Muscle layer of duodenum (tissue), 2 donors: ENCODE data around the gene LRP1-AS.

Experiments used
- H3K27ac ChIP-seq: one replicate; pipeline ENCODE4 v1.7.0; 2013; ENCODE audit warnings: mild to moderate bottlenecking, low read length
- H3K27me3 ChIP-seq: one replicate; pipeline ENCODE4 v1.7.0; 2013; ENCODE audit warnings: low read depth, mild to moderate bottlenecking, control low read depth, low read length
- H3K36me3 ChIP-seq, 2 donors: one replicate each; pipeline ENCODE4 v1.7.0; 2013; ENCODE audit warnings: low read length in 2 of 2, control low read depth in 1 of 2, mild to moderate bottlenecking in 1 of 2; ENCODE audit not compliant: insufficient read depth in 2 of 2, control insufficient read depth in 1 of 2
- H3K4me1 ChIP-seq, 2 donors: one replicate each; pipeline ENCODE4 v1.7.0; 2013; ENCODE audit warnings: low read length in 2 of 2, mild to moderate bottlenecking in 2 of 2, control low read depth in 1 of 2, moderate library complexity in 1 of 2; ENCODE audit not compliant: insufficient read depth in 2 of 2, control insufficient read depth in 1 of 2
- H3K4me3 ChIP-seq, 2 donors: one replicate each; pipeline ENCODE4 v1.7.0; 2013; ENCODE audit warnings: low read length in 2 of 2, low read depth in 1 of 2, mild to moderate bottlenecking in 1 of 2
- H3K9me3 ChIP-seq, 2 donors: one replicate each; pipeline ENCODE4 v1.7.0; 2013; ENCODE audit warnings: low read length in 2 of 2, control low read depth in 1 of 2, mild to moderate bottlenecking in 1 of 2; ENCODE audit not compliant: control insufficient read depth in 1 of 2
- donor health status: healthy.

LRP1-AS gene

GRCh38 chr12:57135527-57136326, 11.7 kb downstream of the LRP1-AS start:
- Histone ChIP-seq H3K9me3 (no peaks in the 10 kb centered on the region), H3K27ac (peak overlapping the region; percentile 67), H3K36me3 (peaks cover 9 to 26% of the 10 kb centered on the region in 2 donors), H3K4me1 (peaks cover 33 to 58% of the 10 kb centered on the region in 2 donors), H3K4me3 (peak overlapping the region; percentile 21 to 36), H3K27me3 (no peaks in the 10 kb centered on the region)

DNA sequence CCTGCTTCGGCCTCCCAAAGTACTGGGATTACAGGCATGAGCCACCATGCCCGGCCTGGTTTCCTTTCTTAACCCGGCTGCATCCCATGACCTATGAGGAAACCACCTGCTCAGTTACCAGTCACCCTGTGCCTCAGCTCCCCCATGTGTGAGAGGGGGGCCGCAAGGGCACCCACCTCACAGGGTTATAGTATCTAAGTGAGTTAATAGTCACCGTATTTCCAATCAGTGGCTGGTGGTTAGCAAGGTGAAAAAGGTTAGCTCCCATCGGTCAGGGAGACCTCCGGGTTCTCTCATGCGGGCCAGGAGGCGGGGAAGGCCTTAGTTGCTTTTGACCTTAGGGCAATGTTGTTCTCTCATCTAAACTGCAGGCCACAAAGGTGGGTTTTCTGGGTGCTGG, 12.5 kb downstream of the LRP1-AS start:
- peak overlapping the region; percentile 67 for H3K27ac ChIP-seq
- no peaks in the 10 kb centered on the region for H3K27me3 ChIP-seq
- H3K4me1 ChIP-seq: peaks cover 38 to 66% of the 10 kb centered on the region in 2 donors
- peak overlapping the region in 1 of 2 donors; percentile 21 for H3K4me3 ChIP-seq
- H3K9me3 ChIP-seq: no peaks in the 10 kb centered on the region
- H3K36me3 ChIP-seq: peaks cover 9 to 20% of the 10 kb centered on the region in 2 donors

DNA sequence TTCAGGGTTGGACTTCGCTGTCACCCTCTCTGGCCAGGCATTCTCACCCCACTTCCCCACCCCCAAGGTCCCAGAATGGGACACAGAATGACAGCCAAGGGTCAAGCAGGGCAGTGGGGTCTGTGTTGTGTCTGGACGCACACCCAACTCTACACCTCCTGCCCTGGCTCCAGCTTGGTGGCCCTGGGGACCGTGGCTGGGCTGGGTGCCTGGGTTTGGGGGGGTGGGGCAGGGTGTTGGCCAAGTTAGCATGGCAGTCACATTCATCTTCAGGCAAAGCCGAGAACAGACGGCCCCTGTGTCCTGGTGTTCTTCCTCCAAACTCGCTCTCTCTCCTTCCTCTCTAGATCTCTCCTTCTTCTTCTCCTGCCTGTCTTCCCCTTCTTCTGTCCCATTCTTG, 13.5 kb downstream of the LRP1-AS start:
- H3K27ac ChIP-seq: peak overlapping the region; percentile 69
- peaks cover 38 to 74% of the 10 kb centered on the region in 2 donors for H3K4me1 ChIP-seq
- peaks cover 0 to 10% of the 10 kb centered on the region in 2 donors for H3K36me3 ChIP-seq
- H3K9me3 ChIP-seq: no peaks in the 10 kb centered on the region
- no peaks in the 10 kb centered on the region for H3K27me3 ChIP-seq
- H3K4me3 ChIP-seq: no peak overlapping the region

- Histone ChIP-seq H3K27me3 (no peaks in the 10 kb centered on the region), H3K4me3 (peak overlapping the region; percentile 12 to 87), H3K9me3 (no peaks in the 10 kb centered on the region), H3K36me3 (peaks cover 0 to 6% of the 10 kb centered on the region in 2 donors), H3K4me1 (peaks cover 31 to 72% of the 10 kb centered on the region in 2 donors), H3K27ac (peak overlapping the region; percentile 71)
Measured at GRCh38 chr12:57133013-57133569, 14.3 kb downstream of the LRP1-AS start.

GRCh38 chr12:57131896-57132744, 15.3 kb downstream of the LRP1-AS start:
- Histone ChIP-seq H3K4me1 (peaks cover 31 to 69% of the 10 kb centered on the region in 2 donors), H3K27me3 (no peaks in the 10 kb centered on the region), H3K4me3 (peak overlapping the region; percentile 70 to 87), H3K36me3 (peaks cover 0 to 9% of the 10 kb centered on the region in 2 donors), H3K9me3 (no peaks in the 10 kb centered on the region), H3K27ac (peak overlapping the region; percentile 71)

DNA sequence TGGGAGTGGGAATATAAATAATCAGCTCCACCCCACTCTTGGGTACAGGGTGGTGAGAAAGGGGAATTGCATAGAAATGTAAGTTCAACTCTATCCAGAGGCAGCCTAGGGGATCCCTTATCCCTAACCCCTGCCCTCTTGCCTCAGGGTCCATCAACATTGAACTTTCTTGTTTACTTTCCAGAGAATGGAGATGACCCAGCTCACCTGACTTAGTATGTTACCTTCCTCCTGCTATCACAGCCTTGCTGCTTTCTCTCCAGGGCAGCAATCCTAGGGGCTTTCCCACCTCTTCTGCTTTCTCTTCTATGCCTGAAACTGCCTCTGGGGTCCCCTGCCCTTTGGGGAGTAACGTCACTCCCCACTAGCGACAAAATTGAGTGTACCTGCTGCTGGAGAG, 16.5 kb downstream of the LRP1-AS start:
- Histone ChIP-seq H3K4me3 (peak overlapping the region; percentile 70 to 87), H3K27ac (peak overlapping the region; percentile 71), H3K4me1 (peaks cover 36 to 63% of the 10 kb centered on the region in 2 donors)

GRCh38 chr12:57129889-57130288, 17.5 kb downstream of the LRP1-AS start:
- peaks cover 32 to 54% of the 10 kb centered on the region in 2 donors for H3K4me1 ChIP-seq
- peaks cover 0 to 9% of the 10 kb centered on the region in 2 donors for H3K36me3 ChIP-seq
- H3K9me3 ChIP-seq: no peaks in the 10 kb centered on the region
- no peaks in the 10 kb centered on the region for H3K27me3 ChIP-seq
- H3K4me3 ChIP-seq: peak overlapping the region; percentile 70 to 87
- peak overlapping the region; percentile 71 for H3K27ac ChIP-seq

More for the DNA sequence above, 16.5 kb downstream of the LRP1-AS start:
- no peaks in the 10 kb centered on the region for H3K27me3 ChIP-seq
- H3K9me3 ChIP-seq: no peaks in the 10 kb centered on the region
- peaks cover 0 to 9% of the 10 kb centered on the region in 2 donors for H3K36me3 ChIP-seq

GRCh38 chr12:57129321-57129842, 18.0 kb downstream of the LRP1-AS start:
- Histone ChIP-seq H3K27ac (peak overlapping the region; percentile 71), H3K27me3 (no peaks in the 10 kb centered on the region), H3K4me3 (peak overlapping the region; percentile 70 to 87), H3K36me3 (peaks cover 0 to 9% of the 10 kb centered on the region in 2 donors), H3K4me1 (peaks cover 31 to 51% of the 10 kb centered on the region in 2 donors), H3K9me3 (no peaks in the 10 kb centered on the region)

GRCh38 chr12:57128519-57129247, 18.7 kb downstream of the LRP1-AS start:
- Histone ChIP-seq H3K9me3 (no peaks in the 10 kb centered on the region), H3K36me3 (peaks cover 0 to 9% of the 10 kb centered on the region in 2 donors), H3K4me3 (peak overlapping the region; percentile 70 to 87), H3K27ac (peak overlapping the region; percentile 71), H3K4me1 (peaks cover 31 to 51% of the 10 kb centered on the region in 2 donors), H3K27me3 (no peaks in the 10 kb centered on the region)

DNA sequence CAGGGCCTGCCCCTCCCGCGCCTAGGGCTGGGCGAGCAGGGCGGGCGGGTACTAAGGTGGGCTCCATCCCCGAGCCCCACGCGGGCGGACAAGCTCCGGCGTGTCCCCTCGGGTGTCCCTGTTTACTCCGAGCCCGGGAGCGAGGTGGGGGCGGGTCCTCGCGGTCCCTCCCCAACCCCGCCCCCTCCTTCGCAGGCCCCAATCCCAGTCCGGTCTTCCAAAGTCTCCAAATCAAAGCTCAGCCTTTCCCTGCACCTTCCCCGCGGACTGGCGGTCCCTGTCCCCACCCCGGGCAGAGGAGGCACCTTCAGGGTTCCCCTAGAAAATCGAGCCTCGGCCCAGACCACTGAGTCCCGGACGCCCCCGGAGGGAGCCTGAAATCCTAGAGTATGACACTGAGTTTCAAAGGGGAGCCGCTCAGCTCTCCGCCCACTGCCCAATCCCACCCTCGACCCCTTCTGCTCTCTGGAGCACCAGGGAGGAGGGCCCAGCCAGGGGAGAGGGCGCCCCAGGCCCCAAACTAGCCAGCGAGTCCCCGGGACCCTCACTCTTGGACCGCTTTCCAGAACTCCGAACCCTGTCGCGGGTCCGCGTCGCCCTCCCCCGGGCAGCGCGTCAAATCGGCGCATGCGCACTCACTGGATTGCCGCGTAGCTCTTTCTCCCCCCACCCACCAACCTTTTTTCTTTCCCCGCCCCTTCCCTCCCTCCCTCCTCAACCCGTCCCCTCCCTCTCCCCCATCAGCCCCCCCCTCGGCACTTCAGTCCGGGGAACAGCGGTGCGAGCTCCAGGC, 19.5 kb downstream of the LRP1-AS start, which contains the start of gene LRP1:
LRP1 (plus strand) TSS at position 758 of the 793 bp plus-strand sequence. CDS start 482 bp downstream, outside the sequence.
- Histone ChIP-seq H3K27me3 (no peaks in the 10 kb centered on the region), H3K4me3 (peak within 1 kb of the TSS; percentile 74 to 87), H3K36me3 (peaks cover 0 to 9% of the 10 kb centered on the region in 2 donors), H3K9me3 (no peaks in the 10 kb centered on the region), H3K27ac (peak within 1 kb of the TSS; percentile 90), H3K4me1 (peaks cover 30 to 46% of the 10 kb centered on the region in 2 donors)
